HG02981 (cell line): ENCODE data around the gene DPYSL5.

ENCODE experiments used
- ATAC-seq: cut with Tn5 transposase; IDR thresholded peaks from one replicate; pipeline ENCODE4 v1.9.1; 2021; ENCODE audit warnings: mild to moderate bottlenecking, moderate library complexity; ENCODE audit not compliant: unreplicated experiment

DPYSL5 gene

DNA sequence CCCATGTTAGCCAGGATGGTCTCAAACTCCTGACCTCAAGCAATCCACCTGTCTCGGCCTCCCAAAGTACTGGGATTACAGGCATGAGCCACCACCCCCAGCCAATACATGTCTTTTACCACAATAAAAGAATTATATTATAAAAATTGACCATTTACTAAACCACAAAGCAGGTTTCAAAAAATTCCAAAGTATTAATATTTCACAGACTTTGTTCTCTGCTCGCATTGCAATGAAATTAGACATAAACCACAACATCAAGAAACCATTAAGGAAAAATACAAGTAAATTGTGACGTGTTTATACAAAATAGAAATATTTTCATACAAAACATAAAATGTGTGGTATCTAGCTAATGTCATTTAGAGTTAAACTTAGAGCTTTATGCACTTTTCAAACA, 109.1 kb downstream of the DPYSL5 start:
- ATAC-seq: no peak

DNA sequence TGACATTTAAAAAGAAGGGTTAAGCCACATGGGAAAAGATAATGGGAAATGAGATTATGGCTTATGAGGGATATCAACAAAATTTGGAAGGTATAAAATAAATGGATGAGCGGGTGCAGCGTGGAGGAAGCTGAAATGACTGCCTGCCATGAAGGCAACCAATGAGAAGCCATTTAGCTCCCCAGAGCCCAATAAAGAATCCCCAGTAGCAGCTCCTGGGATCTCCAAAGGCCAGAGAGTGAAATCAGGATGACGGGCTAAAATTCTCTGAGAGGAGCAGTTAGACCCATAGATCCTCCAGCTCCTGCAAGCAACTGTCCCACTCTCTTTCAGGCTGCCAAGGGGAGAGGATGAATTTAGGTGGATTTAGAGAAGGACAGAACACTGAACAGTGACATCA, 109.6 kb downstream of the DPYSL5 start:
- no peak for ATAC-seq

DNA sequence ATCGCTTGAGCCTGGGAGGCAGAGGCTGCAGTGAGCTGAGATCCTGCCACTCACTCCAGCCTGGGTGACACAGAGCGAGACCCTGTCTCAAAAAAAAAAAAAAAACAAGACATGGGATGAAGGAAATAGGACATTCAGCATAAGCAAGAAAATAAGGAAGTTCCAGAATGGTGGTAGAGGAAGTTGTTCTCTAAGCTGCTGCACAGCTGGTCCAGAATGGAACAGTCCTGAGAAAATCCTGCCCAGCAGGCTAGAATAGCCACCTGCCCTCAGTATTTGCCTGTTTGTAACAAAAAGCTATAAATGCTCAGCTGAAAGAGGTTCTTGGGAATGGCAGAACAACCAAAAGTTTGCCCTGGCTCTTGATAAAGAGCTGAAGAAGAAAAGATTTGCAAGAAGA, 111.4 kb downstream of the DPYSL5 start:
- no peak for ATAC-seq

DNA sequence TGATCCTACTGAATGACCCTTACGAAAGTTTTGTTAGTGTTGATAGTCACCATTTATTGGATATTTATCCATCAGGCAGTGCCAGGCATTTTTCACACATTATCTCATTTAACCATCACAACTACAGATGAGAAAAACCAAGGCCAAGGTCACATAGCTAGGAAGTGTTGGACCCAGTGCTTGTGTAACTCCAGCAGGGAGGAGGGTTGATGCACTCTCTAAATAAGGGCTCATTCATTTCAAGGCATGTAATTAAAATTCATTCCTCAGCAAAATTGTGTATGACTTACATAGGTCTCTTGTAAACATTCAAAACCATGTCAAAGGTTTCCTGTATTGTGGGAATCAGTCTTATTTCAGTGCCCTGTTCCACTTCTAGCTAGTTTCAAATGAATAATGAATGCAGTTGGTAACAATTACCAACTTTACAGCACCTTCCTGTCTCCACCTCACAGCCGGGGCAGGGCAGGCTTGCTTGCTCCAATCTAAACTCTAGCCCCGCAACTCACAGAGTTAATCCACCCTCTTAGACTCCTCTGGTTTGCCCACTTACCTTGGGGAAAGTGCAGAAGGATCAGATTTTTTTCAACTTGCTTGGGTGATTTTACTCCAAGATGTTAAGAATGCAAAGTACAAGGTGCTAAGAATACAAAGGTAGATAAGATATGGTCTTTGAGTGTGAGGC, 116.7 kb downstream of the DPYSL5 start:
- no peak for ATAC-seq

DNA sequence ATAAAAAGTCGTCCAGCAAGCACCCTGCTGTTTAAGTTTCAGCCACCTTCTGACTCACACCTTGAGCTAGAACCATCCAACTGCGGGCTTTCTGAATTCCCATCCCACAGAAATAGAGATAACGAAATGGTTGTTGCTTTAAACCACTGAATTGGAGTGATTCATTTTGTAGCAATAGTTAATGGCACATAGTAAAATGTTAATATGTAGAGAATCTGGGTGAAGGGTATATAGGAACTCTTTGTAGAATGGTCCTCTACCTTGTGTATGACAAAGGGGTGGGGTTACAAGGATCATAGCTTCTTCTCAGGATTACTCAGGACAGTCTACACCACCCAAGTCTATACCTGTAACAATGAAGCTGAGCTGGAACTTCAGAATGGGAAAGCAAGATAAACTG, 120.1 kb downstream of the DPYSL5 start:
- ATAC-seq: no peak

- no peak for ATAC-seq
These were observed 121.3 kb downstream of the DPYSL5 start for GRCh38 chr2:26969077-26969844.

DNA sequence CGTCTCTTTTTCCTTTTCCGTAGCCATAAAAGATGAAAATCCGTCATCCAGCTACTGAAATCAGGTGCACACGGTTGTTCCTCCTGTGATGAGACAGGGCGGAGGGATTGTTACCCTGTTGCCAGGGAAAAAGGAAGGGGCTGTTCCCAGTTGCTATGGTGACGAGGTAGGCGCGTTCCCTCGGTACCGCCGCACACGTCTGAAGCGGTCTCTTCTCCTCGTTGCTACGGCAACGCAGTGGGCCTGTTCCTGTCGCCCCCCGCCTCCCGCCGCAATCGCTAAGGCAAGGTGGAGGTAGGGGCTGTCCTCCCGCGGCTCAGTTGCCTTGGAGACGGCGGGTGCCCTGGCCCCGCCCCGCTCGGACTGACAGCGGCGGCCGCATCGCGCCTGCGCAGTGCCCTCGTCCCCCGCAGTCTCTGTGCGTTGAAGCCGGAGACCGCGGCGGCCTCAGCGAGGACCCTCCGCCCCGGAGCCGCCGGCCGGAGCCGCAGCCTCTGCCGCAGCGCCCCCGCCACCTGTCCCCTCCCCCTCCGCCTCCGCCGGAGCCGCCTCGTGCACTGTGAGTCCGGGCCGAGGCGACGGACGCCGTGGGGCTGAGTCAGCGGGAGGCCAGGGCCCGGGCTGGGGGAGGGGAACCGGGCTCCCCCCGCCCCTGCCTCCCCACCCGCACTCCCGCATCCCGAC, 122.5 kb downstream of the DPYSL5 start, which contains the start of gene MAPRE3:
MAPRE3 (plus strand) TSS at position 394 of the 684 bp plus-strand sequence. CDS start 51,582 bp downstream, outside the sequence.
- ATAC-seq: peak; percentile 86

DNA sequence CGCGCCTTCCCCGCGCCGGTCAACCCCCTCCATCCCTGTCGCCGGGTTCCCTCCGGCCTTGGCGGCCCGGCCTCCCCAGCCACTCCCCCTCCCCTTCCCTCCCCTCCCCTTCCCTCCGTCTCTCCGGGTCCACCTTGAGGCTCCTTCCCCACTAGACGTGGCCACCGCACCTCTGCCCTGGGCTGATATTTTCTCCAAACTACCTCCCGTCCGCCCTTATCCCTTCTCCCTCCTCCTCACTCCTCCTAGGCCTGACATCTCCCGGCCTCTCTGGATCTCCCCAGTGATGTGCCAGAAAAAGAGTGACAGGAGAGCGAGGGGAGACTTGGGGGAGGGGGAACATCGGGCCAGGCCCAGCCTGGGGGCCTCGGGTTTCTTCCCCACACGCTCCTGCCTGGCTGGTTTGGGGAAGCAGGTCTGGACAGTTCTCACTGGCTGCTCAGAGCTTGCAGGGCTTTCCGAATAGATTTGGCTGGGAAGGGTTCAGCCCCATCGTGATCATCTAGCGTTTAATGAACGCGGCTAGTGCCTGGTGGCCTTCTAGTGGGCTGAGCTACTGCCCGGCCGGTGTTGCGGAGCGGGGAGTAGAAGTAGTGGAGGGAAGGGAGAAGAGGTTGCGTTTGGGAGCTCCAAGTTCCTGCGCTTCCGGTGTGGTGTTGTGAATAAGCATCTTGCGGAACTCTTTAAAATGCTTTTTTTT, 123.1 kb downstream of the DPYSL5 start:
- no peak for ATAC-seq

GRCh38 chr2:26971911-26972786, 124.2 kb downstream of the DPYSL5 start:
- ATAC-seq: no peak

DNA sequence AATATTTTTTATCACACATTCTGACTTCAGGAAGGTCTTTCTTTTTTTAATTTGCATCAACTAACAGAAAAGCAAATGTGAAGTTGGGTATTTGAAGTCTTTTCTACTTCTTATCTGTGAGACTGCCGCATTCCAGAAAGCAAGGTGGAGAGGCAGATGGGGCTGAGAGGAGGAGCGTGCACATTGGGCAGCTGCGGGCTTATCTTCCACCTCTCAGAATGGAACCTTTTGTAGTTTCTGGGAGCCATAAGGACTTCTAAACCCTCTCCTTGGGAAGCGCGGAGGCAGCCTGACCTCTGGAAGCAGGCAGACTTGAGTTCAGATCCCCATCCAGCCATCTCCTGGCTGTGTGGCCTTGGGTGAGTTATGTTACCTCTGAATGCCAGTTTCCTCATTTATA, 126.4 kb downstream of the DPYSL5 start:
- no peak for ATAC-seq

- ATAC-seq: no peak
These were observed 127.2 kb downstream of the DPYSL5 start for GRCh38 chr2:26975102-26975501.

GRCh38 chr2:26975656-26976055, 127.7 kb downstream of the DPYSL5 start:
- ATAC-seq: no peak

GRCh38 chr2:26976237-26976636, 128.3 kb downstream of the DPYSL5 start:
- no peak for ATAC-seq

DNA sequence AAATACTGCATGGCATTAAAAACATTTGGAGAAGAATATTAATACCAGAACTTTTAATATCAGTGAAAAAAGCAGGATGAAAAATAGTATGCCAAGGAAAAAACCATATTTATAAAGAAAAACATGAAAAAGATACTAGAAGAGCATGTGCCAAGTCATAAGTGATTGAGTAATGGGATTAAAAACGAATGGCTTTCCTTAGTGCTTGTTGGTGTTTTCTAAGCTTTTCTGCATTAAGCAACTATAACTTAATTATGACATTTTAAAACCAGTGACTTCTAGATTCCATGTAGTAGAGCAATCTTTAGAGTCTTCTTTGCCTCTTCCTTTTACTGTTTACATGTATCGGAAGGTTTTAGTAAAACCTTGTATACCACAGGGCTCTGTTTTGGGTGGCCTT, 129.1 kb downstream of the DPYSL5 start:
- ATAC-seq: no peak

DNA sequence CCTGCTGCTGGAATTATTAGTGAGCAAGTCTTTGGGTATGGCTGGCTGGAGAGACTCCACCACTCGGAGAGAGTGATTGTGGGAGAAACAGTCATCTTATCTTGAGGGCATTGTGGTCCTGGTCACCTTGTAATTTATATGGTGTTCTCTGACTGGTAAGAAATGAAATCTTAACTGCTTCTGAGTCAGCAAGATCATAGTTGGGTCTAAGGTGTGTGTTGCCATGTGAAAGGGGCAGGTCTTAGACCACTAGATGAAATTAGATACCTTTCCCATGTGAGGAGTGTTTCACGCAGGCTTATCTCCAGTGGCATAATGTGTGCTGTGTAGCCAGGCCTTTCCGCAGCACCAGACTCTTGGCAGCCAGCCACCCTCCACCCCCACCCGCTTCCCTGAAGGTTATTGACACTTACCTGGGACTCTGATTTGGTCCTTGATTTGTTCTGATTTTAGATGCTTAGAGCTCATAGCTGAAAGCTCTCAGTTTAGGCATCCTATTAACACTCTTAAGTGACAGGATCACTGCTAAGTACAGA, 130.2 kb downstream of the DPYSL5 start:
- no peak for ATAC-seq

DNA sequence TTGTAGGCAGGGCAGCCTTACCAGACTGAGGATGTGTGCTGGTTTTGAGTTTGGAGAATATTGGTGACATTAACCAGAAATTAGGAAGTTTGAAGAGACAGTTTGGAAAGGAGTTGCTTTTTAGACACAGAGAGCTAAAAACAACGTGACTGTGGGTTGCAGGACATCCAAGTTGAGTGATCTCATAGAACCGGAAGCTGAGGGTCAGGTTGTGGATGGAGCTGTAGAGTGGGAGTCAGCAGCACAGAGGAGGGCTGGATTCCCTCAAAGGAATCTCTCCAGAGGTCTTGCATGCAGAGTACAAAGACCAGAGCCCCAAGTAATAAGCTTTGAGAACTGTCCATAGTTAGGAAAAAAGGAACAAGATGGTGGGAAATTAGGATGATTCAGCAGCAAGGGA, 131.8 kb downstream of the DPYSL5 start:
- no peak for ATAC-seq

DNA sequence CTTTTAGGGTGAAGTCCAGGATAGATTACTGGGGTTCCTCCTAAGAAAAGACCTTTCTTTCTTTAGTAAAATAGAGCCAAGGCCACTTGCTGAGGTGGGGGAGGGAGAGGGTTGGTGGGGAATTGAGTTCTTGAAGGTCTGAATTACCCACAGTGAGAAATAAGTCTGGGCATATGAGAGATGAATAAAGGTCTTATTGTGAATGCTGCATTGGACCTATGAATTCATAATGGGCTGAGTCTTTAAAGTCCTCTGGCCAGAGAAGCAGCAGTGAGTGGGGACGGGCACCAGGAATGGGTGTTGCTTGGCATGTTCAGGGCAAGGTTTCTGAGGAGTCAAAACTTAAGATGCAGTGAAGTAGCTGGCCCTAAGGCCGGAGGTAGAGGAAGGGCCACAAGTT, 133.0 kb downstream of the DPYSL5 start:
- no peak for ATAC-seq

- no peak for ATAC-seq
These were observed 134.3 kb downstream of the DPYSL5 start for GRCh38 chr2:26982102-26982742.

DNA sequence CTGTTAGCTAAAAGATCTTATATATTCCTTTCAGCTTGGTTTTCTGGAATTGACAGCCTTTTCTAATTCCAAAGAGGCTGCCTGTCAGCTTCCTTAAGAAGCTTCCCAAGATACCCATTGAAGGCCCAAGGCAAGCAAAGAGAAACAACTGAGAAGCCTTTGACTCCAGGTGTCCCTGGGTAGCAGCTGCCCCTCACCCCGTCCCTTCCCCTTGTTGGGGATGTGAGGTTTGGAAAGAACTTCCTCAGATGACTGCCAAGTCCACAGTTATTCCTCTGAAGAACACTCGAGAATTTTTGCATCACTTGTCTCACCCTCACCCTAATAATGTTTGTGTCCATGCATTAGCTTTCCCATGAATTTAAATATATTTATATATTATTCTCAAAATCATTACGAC, 135.8 kb downstream of the DPYSL5 start:
- ATAC-seq: no peak

DNA sequence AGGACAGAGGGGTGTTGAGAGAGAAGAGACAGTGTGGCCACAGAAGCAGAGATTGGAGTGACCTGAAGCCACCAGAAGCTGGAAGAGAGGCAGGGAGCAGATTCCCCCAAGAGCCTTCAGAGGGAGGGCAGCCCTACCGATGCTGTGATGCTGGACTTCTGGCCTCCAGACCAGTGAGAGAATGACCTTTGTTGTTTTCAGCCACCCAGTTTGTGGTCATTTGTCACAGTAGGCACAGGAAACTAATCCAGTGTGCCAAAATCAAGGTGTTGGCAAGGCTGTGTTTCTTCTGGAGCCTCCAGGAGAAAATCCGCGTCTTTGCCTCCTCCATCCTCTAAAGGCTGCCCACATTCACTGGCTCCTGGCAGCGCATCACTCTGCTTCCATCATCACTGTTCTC, 137.9 kb downstream of the DPYSL5 start:
- no peak for ATAC-seq
